ENCODE results near the gene ITGAD. TPM values are rescaled to one million over a fixed set of nuclear protein-coding genes. Genes with fewer than 3 reads are reported as not detected.
"Not testable (repeated sequence)": the region's sequence is repeated elsewhere in the genome, so short reads cannot be mapped to it uniquely, and the experiment has no call there.

ITGAD gene
- total RNA-seq, 2 donors from 2014 or later = not detected

DNA sequence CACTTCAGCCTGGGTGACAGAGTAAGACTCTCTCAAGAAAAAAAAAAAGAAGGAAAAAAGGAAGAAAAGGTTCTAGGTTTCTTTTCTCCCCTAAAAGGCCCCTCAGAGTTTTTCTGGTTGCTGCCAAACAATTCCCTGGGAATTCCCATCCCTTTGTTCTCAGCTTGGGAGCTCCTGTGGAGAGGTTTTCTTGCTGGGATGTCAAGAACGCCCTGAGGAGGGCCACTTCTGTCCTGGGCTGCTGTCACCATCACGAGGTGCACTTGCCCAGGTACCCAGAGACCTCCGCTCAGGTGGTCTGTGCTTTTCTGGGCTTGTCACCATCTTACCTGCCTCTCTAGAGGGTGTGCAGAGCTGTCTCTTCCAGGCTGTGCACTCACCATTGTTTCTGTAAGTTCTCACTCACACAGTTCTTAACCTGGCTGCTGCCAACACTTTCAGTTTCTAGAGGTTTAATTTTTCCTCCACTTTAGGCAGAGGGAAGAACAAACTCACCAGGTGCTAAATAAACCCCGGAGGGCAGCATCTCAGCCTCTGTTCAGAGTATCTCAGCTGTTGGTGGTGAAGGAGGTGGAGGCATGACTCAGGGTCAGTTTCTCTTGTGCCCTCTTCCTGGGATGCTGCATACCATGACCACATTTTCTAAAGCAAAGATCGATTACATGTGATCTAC lies 37.4 kb downstream of the ITGAD start:
- Histone ChIP-seq H3K27ac (no peak overlapping the region), H3K9me3 (no peaks in the 10 kb centered on the region), H3K4me1 (peaks cover 5% of the 10 kb centered on the region), H3K36me3 (replicated peaks in 1 of 2; ENCODE audit: insufficient read depth in 1 of 2, low read depth in 2 of 2) (no peaks in the 10 kb centered on the region), H3K4me3 (no peak overlapping the region), H3K27me3 (no peaks in the 10 kb centered on the region)
- intact Hi-C loops (cut with DNase I) = no loop called here
- TF ChIP-seq CTCF (IDR thresholded peaks at IDR 0.05) (no peak), POLR2A (IDR thresholded peaks at IDR 0.05) (no peak)
- ATAC-seq (no peak), DNase-seq (no peak)
- 34 to 66% methylated on average over 5 of the region's 5 CpGs for WGBS, 2 donors

GRCh38 chr16:31435341-31436220 lies 42.4 kb downstream of the ITGAD start:
- no peaks in the 10 kb centered on the region for H3K9me3 ChIP-seq
- intact Hi-C loops (cut with DNase I) = loop anchor here (5.0 kb wide), 1 partner anchor 453 kb away; no protein-coding TSS in a partner anchor
- H3K27ac ChIP-seq = no peak overlapping the region
- H3K4me3 ChIP-seq = no peak overlapping the region
- TF ChIP-seq CTCF (IDR thresholded peaks at IDR 0.05) = no peak
- TF ChIP-seq POLR2A (IDR thresholded peaks at IDR 0.05) = no peak
- H3K27me3 ChIP-seq = no peaks in the 10 kb centered on the region
- WGBS, 2 donors = 94 to 95% methylated on average over 24 to 33 of the region's 47 CpGs
- no peaks in the 10 kb centered on the region for H3K4me1 ChIP-seq
- H3K36me3 ChIP-seq (replicated peaks in 1 of 2; ENCODE audit: insufficient read depth in 1 of 2, low read depth in 2 of 2) = no peaks in the 10 kb centered on the region
- no peak for ATAC-seq
- DNase-seq = no peak

DNA sequence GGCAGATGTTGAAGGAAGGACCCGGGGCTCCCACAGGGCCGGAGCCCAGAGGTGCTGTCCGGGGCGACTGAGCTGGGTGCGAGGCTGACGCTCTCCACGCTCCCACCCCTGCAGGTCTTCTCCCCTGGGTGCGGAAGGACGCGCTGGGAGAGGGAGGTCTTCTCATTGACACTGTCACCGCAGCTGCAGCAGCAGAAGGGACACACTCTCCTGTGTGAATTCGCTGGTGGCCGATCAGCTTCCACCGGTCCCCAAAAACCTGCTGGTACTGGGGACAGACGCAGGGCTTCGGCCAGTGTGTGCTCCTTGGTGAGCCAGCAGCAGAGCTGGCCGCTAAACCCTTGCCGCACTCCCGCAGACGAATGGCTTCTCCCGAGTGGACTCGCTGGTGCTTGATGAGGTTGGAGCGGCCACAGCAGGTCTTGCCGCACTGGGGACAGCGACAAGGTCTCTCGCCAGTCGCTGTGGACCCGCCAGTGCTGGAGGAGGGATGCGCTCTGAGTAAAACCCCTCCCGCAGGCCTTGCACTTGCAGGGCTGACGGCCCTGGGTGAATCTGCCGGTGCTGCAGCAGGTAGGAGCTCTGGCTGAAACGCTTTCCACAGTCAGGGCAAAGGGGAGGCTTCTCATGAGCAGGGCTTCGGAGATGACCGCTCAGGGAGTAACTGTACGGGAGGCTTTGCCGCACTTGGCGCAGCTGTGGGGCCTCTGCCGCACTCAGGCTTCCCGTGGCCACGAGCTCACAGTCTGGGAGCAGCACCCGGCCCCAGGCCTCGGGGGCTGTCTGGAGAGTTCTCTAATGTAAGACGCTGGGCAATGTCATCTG lies 43.3 kb downstream of the ITGAD start:
- H3K4me3 ChIP-seq = no peak overlapping the region
- H3K9me3 ChIP-seq = no peaks in the 10 kb centered on the region
- 72 to 93% methylated on average over 3 to 44 of the region's 44 CpGs for WGBS, 2 donors
- ATAC-seq = no peak
- TF ChIP-seq POLR2A (IDR thresholded peaks at IDR 0.05) = no peak
- TF ChIP-seq CTCF (IDR thresholded peaks at IDR 0.05) = no peak
- no peak overlapping the region for H3K27ac ChIP-seq
- H3K36me3 ChIP-seq (replicated peaks in 1 of 2; ENCODE audit: insufficient read depth in 1 of 2, low read depth in 2 of 2) = no peaks in the 10 kb centered on the region
- intact Hi-C loops (cut with DNase I) = loop anchor here (5.0 kb wide), 1 partner anchor 454 kb away; no protein-coding TSS in a partner anchor
- H3K4me1 ChIP-seq = no peaks in the 10 kb centered on the region
- no peaks in the 10 kb centered on the region for H3K27me3 ChIP-seq
- no peak for DNase-seq

GRCh38 chr16:31438414-31438813 lies 45.3 kb downstream of the ITGAD start:
- H3K4me3 ChIP-seq = no peak overlapping the region
- no peaks in the 10 kb centered on the region for H3K27me3 ChIP-seq
- no peaks in the 10 kb centered on the region for H3K9me3 ChIP-seq
- ATAC-seq (no peak), DNase-seq (no peak)
- no peaks in the 10 kb centered on the region for H3K36me3 ChIP-seq (replicated peaks in 1 of 2; ENCODE audit: insufficient read depth in 1 of 2, low read depth in 2 of 2)
- 45 to 47% methylated on average over 2 of the region's 2 CpGs for WGBS, 2 donors
- peaks cover 8% of the 10 kb centered on the region for H3K4me1 ChIP-seq
- TF ChIP-seq POLR2A (IDR thresholded peaks at IDR 0.05) = no peak
- no peak for TF ChIP-seq CTCF (IDR thresholded peaks at IDR 0.05)
- H3K27ac ChIP-seq = no peak overlapping the region
- intact Hi-C loops (cut with DNase I) = loop anchor here (5.0 kb wide), 1 partner anchor 456 kb away; no protein-coding TSS in a partner anchor

- H3K27me3 ChIP-seq; H3K27ac ChIP-seq; H3K4me3 ChIP-seq; DNase-seq; H3K36me3 ChIP-seq (replicated peaks in 1 of 2; ENCODE audit: insufficient read depth in 1 of 2, low read depth in 2 of 2); H3K9me3 ChIP-seq; H3K4me1 ChIP-seq; ATAC-seq: not testable (repeated sequence)
- intact Hi-C loops (cut with DNase I) = loop anchor here (5.0 kb wide), 1 partner anchor 457 kb away; no protein-coding TSS in a partner anchor
- 58 to 61% methylated on average over 4 of the region's 4 CpGs for WGBS, 2 donors
Observed at GRCh38 chr16:31439023-31439422, 45.9 kb downstream of the ITGAD start.

All from body of pancreas (tissue), 4 donors.